ENCODE results near the gene TSPAN14.

TSPAN14 gene

DNA sequence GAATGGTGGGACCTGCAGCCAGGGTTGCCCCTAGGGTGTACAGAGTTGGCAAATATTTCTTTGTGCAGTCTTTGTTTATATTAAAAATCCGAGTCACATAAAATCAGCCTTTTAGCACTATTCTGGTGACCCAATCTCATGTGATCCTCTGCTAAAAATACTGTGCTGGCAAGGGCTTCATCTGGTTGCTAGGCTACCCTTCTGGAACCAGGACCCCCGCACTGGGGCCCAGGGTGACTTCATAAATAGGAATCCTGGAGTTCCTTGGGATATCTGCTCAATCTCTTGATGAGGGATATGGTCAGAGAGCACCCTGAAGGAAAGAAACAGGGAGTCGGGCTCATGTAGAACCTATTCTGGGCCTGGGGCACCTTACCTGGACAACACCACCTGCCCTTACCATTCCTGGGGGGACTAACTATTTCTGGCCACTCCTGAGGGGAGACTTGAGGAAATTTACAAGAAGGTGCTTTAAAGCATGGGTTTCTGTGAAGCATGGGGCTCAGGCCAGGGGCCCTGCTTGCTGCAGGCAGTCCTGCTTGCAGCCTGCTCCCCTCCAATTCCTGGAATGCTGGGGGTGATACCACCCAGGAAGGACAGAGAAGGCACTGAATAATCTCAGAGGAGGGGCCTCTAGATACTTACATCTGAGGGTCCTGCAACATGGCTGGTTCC, 128.3 kb downstream of the TSPAN14 start:
- no peak for DNase-seq (ENCODE audit: low read depth in 1 of 2, low spot score in 1 of 2)
- H3K27me3 ChIP-seq (ENCODE audit: insufficient read depth, poor library complexity, severe bottlenecking), result no peaks in the 10 kb centered on the region
- TF ChIP-seq SPI1 (IDR thresholded peaks at IDR 0.05; ENCODE audit: borderline replicate concordance, low read depth) (no peak), GABPA (IDR thresholded peaks at IDR 0.05; ENCODE audit: low read depth) (no peak), REST (IDR thresholded peaks at IDR 0.05; ENCODE audit: insufficient replicate concordance, low read depth) (no peak)
- TF ChIP-seq, protein P1, sequence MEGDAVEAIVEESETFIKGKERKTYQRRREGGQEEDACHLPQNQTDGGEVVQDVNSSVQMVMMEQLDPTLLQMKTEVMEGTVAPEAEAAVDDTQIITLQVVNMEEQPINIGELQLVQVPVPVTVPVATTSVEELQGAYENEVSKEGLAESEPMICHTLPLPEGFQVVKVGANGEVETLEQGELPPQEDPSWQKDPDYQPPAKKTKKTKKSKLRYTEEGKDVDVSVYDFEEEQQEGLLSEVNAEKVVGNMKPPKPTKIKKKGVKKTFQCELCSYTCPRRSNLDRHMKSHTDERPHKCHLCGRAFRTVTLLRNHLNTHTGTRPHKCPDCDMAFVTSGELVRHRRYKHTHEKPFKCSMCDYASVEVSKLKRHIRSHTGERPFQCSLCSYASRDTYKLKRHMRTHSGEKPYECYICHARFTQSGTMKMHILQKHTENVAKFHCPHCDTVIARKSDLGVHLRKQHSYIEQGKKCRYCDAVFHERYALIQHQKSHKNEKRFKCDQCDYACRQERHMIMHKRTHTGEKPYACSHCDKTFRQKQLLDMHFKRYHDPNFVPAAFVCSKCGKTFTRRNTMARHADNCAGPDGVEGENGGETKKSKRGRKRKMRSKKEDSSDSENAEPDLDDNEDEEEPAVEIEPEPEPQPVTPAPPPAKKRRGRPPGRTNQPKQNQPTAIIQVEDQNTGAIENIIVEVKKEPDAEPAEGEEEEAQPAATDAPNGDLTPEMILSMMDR (IDR thresholded peaks at IDR 0.05; ENCODE audit: insufficient read depth, low read length), result no peak
- no peak overlapping the region for H3K4me3 ChIP-seq (replicated peaks; ENCODE audit: insufficient read depth, low read length)
- H3K27ac ChIP-seq (replicated peaks), result peak overlapping the region; percentile 93

All from HL-60 (cell line).